WTC11 (cell line): ENCODE results near the gene PRDM5. TPM values are rescaled to one million over a fixed set of nuclear protein-coding genes. Genes with fewer than 3 reads are reported as not detected.
A peak's percentile ranks its signal among the peaks of the same experiment; 100 is the strongest.

Experiments used
- ATAC-seq: fragments of 200-7000 bp; cut with Tn5 transposase; 2 replicates; pipeline ENCODE4 v1.10.0; 2021; ENCODE audit warnings: mild to moderate bottlenecking, moderate library complexity
- Bru-seq: library from RNA; stranded (reverse); fragments of 400-500 nt; gene quantifications from one replicate; lab custom pipeline; 2021; lab: Mats Ljungman, UMichigan
- CTCF ChIA-PET: fragments of 300-600 bp; sonication (Branson Sonifier 250); formaldehyde crosslinking; loops from one replicate; lab custom pipeline; 2021; ENCODE audit warnings: antibody characterized with exemption; lab: Charles Lee
- POLR2A ChIA-PET: fragments of 350-600 bp; sonication (Branson Sonifier 250); formaldehyde crosslinking; loops from one replicate; lab custom pipeline; 2021; ENCODE audit warnings: antibody characterized with exemption; lab: Charles Lee
- DNase-seq: peaks from one replicate; pipeline ENCODE4 v3.0.0; 2021; ENCODE audit warnings: low spot score
- H3K27ac Mint-ChIP-seq: 2 replicates; pipeline ENCODE4 v1.8.0; 2021; ENCODE audit warnings: mixed read lengths
- H3K27me3 Mint-ChIP-seq: 2 replicates; pipeline ENCODE4 v1.8.0; 2021; ENCODE audit warnings: low read depth, mild to moderate bottlenecking, moderate library complexity, mixed read lengths
- H3K36me3 Mint-ChIP-seq: 2 replicates; pipeline ENCODE4 v1.8.0; 2021; ENCODE audit warnings: mixed read lengths
- H3K4me1 Mint-ChIP-seq: 2 replicates; pipeline ENCODE4 v1.8.0; 2022; ENCODE audit warnings: mixed read lengths
- H3K4me3 Mint-ChIP-seq: 2 replicates; pipeline ENCODE4 v1.8.0; 2021; ENCODE audit warnings: mild to moderate bottlenecking, moderate library complexity, mixed read lengths
- H3K9me3 Mint-ChIP-seq: 2 replicates; pipeline ENCODE4 v1.8.0; 2021; ENCODE audit warnings: mixed read lengths
- ATF1 ChIP-seq: sonication (generic); formaldehyde crosslinking; IDR thresholded peaks from 2 replicates; pipeline ENCODE4 v1.8.1; 2023; ENCODE audit warnings: mild to moderate bottlenecking, moderate library complexity, missing genetic modification reagents
- ELF4 ChIP-seq: sonication (generic); formaldehyde crosslinking; IDR thresholded peaks from 2 replicates; pipeline ENCODE4 v1.8.1; 2022; ENCODE audit warnings: low read depth, mild to moderate bottlenecking, moderate library complexity, missing genetic modification reagents
- EMX1 ChIP-seq: fragments of 250-450 bp; sonication (Bioruptor Pico); IDR thresholded peaks from 2 replicates; pipeline ENCODE4 v1.8.0; 2021; ENCODE audit warnings: mild to moderate bottlenecking
- ETV6 ChIP-seq: sonication (generic); formaldehyde crosslinking; IDR thresholded peaks from 2 replicates; pipeline ENCODE4 v1.8.1; 2022; ENCODE audit warnings: mild to moderate bottlenecking, missing genetic modification reagents
- FOXK1 ChIP-seq: sonication (generic); formaldehyde crosslinking; IDR thresholded peaks from 2 replicates; pipeline ENCODE4 v1.8.0; 2022; ENCODE audit warnings: mild to moderate bottlenecking, moderate library complexity, missing genetic modification reagents
- FOXP1 ChIP-seq: sonication (generic); formaldehyde crosslinking; IDR thresholded peaks from 2 replicates; pipeline ENCODE4 v1.8.0; 2022; ENCODE audit warnings: missing genetic modification reagents, mild to moderate bottlenecking, moderate library complexity, borderline replicate concordance
- MYBL2 ChIP-seq: sonication (generic); formaldehyde crosslinking; IDR thresholded peaks from 2 replicates; pipeline ENCODE4 v1.8.1; 2023; ENCODE audit warnings: mild to moderate bottlenecking, moderate library complexity, missing genetic modification reagents
- PRRX2 ChIP-seq: fragments of 250-450 bp; sonication (Bioruptor Pico); IDR thresholded peaks from 2 replicates; pipeline ENCODE4 v1.8.0; 2021; ENCODE audit warnings: mild to moderate bottlenecking
- RELA ChIP-seq: sonication (generic); formaldehyde crosslinking; IDR thresholded peaks from 2 replicates; pipeline ENCODE4 v1.8.1; 2022; ENCODE audit warnings: missing genetic modification reagents, mild to moderate bottlenecking, borderline replicate concordance
- TEAD1 ChIP-seq: sonication (generic); formaldehyde crosslinking; IDR thresholded peaks from 2 replicates; pipeline ENCODE4 v1.8.0; 2022; ENCODE audit warnings: mild to moderate bottlenecking, missing genetic modification reagents
- TEAD4 ChIP-seq: sonication (generic); formaldehyde crosslinking; IDR thresholded peaks from 2 replicates; pipeline ENCODE4 v1.8.0; 2022; ENCODE audit warnings: mild to moderate bottlenecking, missing genetic modification reagents
- ZBTB21 ChIP-seq: sonication (generic); formaldehyde crosslinking; IDR thresholded peaks from 2 replicates; pipeline ENCODE4 v1.8.1; 2023; ENCODE audit warnings: mild to moderate bottlenecking, missing genetic modification reagents, borderline replicate concordance
- ZNF121 ChIP-seq: sonication (generic); formaldehyde crosslinking; IDR thresholded peaks from 2 replicates; pipeline ENCODE4 v1.8.0; 2023; ENCODE audit warnings: missing genetic modification reagents
- ZNF423 ChIP-seq: fragments of 250-450 bp; sonication (Bioruptor Pico); IDR thresholded peaks from 2 replicates; pipeline ENCODE4 v2.1.2; 2022; ENCODE audit warnings: mild to moderate bottlenecking, moderate library complexity
- long read RNA-seq, 3 experiments: library from RNA in 1 of 3; library from capped mRNA in 1 of 3; library from polyadenylated mRNA in 1 of 3; unstranded in 2 of 3; stranded (forward) in 1 of 3; transcript quantifications; one replicate each; pipeline ENCODE4 v2.0.0, GENCODE V29; 2021
- total RNA-seq: library from RNA; stranded (reverse); gene quantifications from 3 replicates; pipeline ENCODE4 v1.2.3, GENCODE V29; 2021
- TF ChIP-seq, protein P1 (sequence below): sonication (generic); formaldehyde crosslinking; IDR thresholded peaks from 2 replicates; pipeline ENCODE4 v1.8.0; 2023; ENCODE audit warnings: mild to moderate bottlenecking, missing genetic modification reagents
- TF ChIP-seq, protein P2 (sequence below): sonication (generic); formaldehyde crosslinking; IDR thresholded peaks from 2 replicates; pipeline ENCODE4 v1.8.1; 2022; ENCODE audit warnings: mild to moderate bottlenecking, moderate library complexity, missing genetic modification reagents
- TF ChIP-seq, protein P3 (sequence below): sonication (generic); formaldehyde crosslinking; IDR thresholded peaks from 2 replicates; pipeline ENCODE4 v1.8.0; 2022; ENCODE audit warnings: mild to moderate bottlenecking, missing genetic modification reagents
- TF ChIP-seq, protein P4 (sequence below): sonication (generic); formaldehyde crosslinking; IDR thresholded peaks from 2 replicates; pipeline ENCODE4 v1.8.1; 2023; ENCODE audit warnings: mild to moderate bottlenecking, missing genetic modification reagents, borderline replicate concordance
- TF ChIP-seq, protein P5 (sequence below): sonication (generic); formaldehyde crosslinking; IDR thresholded peaks from 2 replicates; pipeline ENCODE4 v1.8.1; 2022; ENCODE audit warnings: low read depth, missing genetic modification reagents, borderline replicate concordance
- TF ChIP-seq, protein P6 (sequence below): fragments of 250-450 bp; sonication (Bioruptor Pico); IDR thresholded peaks from 2 replicates; pipeline ENCODE4 v1.9.0; 2021; ENCODE audit warnings: mild to moderate bottlenecking

Gene PRDM5
- total RNA-seq (31.3 to 47.0 TPM (median 32.5 TPM) in 3 replicates), Bru-seq, nascent RNA (percentile 81 among the genes with signal in this experiment)
- long read RNA-seq, experiment 1, full-length matches to known transcripts: 29 of 89 reads
- long read RNA-seq, experiment 1, partial matches to known transcripts: 12 of 89 reads
- long read RNA-seq, experiment 1, other reads (novel, unspliced or antisense): 48 of 89 reads
- long read RNA-seq, experiment 2, full-length matches to known transcripts: 8 of 38 reads
- long read RNA-seq, experiment 2, partial matches to known transcripts: 2 of 38 reads
- long read RNA-seq, experiment 2, other reads (novel, unspliced or antisense): 28 of 38 reads
- long read RNA-seq, experiment 3, partial matches to known transcripts: 2 of 9 reads
- long read RNA-seq, experiment 3, other reads (novel, unspliced or antisense): 4 of 9 reads

DNA sequence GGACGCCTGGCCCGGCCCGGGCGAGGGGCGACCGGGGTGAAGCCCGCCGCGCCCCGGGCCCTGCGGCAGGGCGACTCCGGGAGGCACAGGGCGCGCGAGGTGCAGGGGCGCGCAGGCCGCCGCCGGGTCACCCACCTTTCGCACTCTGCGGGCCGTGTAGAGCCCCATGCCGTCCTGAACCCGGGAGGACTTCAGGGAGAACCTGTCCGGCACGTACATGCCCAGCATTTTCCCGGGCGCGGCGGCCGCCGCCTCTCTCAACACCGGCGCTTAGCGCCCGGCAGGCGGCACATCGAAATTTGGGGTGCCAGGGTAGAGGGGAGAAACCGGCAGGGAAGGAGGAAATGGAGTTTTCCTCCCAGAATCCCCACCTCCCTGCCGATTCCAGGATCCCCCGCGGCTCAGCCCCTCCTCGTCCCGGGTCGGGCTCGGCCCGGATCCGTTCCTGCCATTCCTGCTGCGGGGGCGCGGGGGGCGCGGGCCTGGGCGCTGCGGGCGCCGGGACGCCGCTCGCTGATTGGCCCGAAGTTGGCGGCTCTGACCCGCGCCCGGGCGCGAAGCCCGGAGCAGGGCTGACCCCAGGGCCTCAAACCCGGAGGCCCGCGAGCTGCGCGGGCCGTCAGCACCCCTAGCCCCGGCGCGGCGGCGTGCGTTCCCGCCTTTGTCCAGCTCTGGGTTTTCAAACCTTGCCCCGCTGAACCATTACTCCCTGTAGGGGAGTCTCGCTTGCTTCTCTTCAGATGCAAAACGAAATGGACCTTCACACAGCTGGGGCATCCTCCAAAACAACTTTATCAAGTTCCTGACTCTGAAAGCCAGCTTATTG, at the start of gene PRDM5:
TSS of gene PRDM5 (minus strand) at position 346 of the 826 bp plus-strand sequence. CDS start at position 228, 118 bp downstream.
- Mint-ChIP-seq H3K36me3 (no peaks in the 10 kb centered on the region), H3K27me3 (no peaks in the 10 kb centered on the region), H3K27ac (peak within 1 kb of the TSS; percentile 92), H3K4me1 (peaks cover 56% of the 10 kb centered on the region), H3K4me3 (peak within 1 kb of the TSS; percentile 87), H3K9me3 (peaks cover 10% of the 10 kb centered on the region)
- CTCF ChIA-PET: interaction anchor here (0.6 to 2.0 kb wide), 4 partner anchors 55 to 710 kb away, joined by 3 to 8 read pairs (median 5); no protein-coding TSS in a partner anchor
- ATAC-seq: peak; percentile 79
- DNase-seq: peak; percentile 79
- POLR2A ChIA-PET: interaction anchor here (0.7 kb wide), 1 partner anchor 68 kb away, joined by 3 read pairs; no protein-coding TSS in a partner anchor
- TF ChIP-seq FOXP1 (CRISPR knock-in tag) (no peak; the same call in 1 of the 2 replicates), ZNF423 (CRISPR knock-in tag) (peak; percentile 71), ZNF121 (0 out of 2 replicates have a peak, but pooled peaks have one; percentile 27), FOXK1 (CRISPR knock-in tag) (peak; percentile 80), RELA (CRISPR knock-in tag) (peak; percentile 11; the same call in 1 of the 2 replicates), ELF4 (CRISPR knock-in tag) (no peak), MYBL2 (CRISPR knock-in tag) (0 out of 2 replicates have a peak, but pooled peaks have one; percentile 39), PRRX2 (CRISPR knock-in tag) (no peak), EMX1 (0 out of 2 replicates have a peak, but pooled peaks have one; percentile 52), ATF1 (CRISPR knock-in tag) (no peak), ETV6 (CRISPR knock-in tag) (peak; percentile 37; the same call in 1 of the 2 replicates), TEAD4 (CRISPR knock-in tag) (no peak), ZBTB21 (no peak), TEAD1 (peak; percentile 15; the same call in 1 of the 2 replicates)
- TF ChIP-seq, protein P1, sequence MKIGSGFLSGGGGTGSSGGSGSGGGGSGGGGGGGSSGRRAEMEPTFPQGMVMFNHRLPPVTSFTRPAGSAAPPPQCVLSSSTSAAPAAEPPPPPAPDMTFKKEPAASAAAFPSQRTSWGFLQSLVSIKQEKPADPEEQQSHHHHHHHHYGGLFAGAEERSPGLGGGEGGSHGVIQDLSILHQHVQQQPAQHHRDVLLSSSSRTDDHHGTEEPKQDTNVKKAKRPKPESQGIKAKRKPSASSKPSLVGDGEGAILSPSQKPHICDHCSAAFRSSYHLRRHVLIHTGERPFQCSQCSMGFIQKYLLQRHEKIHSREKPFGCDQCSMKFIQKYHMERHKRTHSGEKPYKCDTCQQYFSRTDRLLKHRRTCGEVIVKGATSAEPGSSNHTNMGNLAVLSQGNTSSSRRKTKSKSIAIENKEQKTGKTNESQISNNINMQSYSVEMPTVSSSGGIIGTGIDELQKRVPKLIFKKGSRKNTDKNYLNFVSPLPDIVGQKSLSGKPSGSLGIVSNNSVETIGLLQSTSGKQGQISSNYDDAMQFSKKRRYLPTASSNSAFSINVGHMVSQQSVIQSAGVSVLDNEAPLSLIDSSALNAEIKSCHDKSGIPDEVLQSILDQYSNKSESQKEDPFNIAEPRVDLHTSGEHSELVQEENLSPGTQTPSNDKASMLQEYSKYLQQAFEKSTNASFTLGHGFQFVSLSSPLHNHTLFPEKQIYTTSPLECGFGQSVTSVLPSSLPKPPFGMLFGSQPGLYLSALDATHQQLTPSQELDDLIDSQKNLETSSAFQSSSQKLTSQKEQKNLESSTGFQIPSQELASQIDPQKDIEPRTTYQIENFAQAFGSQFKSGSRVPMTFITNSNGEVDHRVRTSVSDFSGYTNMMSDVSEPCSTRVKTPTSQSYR (CRISPR knock-in tag): no peak
- TF ChIP-seq, protein P2, sequence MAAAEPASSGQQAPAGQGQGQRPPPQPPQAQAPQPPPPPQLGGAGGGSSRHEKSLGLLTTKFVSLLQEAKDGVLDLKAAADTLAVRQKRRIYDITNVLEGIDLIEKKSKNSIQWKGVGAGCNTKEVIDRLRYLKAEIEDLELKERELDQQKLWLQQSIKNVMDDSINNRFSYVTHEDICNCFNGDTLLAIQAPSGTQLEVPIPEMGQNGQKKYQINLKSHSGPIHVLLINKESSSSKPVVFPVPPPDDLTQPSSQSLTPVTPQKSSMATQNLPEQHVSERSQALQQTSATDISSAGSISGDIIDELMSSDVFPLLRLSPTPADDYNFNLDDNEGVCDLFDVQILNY (CRISPR knock-in tag): peak; percentile 89
- TF ChIP-seq, protein P3, sequence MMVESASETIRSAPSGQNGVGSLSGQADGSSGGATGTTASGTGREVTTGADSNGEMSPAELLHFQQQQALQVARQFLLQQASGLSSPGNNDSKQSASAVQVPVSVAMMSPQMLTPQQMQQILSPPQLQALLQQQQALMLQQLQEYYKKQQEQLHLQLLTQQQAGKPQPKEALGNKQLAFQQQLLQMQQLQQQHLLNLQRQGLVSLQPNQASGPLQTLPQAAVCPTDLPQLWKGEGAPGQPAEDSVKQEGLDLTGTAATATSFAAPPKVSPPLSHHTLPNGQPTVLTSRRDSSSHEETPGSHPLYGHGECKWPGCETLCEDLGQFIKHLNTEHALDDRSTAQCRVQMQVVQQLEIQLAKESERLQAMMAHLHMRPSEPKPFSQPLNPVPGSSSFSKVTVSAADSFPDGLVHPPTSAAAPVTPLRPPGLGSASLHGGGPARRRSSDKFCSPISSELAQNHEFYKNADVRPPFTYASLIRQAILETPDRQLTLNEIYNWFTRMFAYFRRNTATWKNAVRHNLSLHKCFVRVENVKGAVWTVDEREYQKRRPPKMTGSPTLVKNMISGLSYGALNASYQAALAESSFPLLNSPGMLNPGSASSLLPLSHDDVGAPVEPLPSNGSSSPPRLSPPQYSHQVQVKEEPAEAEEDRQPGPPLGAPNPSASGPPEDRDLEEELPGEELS (CRISPR knock-in tag): 0 out of 2 replicates have a peak, but pooled peaks have one; percentile 49
- TF ChIP-seq, protein P4, sequence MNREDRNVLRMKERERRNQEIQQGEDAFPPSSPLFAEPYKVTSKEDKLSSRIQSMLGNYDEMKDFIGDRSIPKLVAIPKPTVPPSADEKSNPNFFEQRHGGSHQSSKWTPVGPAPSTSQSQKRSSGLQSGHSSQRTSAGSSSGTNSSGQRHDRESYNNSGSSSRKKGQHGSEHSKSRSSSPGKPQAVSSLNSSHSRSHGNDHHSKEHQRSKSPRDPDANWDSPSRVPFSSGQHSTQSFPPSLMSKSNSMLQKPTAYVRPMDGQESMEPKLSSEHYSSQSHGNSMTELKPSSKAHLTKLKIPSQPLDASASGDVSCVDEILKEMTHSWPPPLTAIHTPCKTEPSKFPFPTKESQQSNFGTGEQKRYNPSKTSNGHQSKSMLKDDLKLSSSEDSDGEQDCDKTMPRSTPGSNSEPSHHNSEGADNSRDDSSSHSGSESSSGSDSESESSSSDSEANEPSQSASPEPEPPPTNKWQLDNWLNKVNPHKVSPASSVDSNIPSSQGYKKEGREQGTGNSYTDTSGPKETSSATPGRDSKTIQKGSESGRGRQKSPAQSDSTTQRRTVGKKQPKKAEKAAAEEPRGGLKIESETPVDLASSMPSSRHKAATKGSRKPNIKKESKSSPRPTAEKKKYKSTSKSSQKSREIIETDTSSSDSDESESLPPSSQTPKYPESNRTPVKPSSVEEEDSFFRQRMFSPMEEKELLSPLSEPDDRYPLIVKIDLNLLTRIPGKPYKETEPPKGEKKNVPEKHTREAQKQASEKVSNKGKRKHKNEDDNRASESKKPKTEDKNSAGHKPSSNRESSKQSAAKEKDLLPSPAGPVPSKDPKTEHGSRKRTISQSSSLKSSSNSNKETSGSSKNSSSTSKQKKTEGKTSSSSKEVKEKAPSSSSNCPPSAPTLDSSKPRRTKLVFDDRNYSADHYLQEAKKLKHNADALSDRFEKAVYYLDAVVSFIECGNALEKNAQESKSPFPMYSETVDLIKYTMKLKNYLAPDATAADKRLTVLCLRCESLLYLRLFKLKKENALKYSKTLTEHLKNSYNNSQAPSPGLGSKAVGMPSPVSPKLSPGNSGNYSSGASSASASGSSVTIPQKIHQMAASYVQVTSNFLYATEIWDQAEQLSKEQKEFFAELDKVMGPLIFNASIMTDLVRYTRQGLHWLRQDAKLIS: peak; percentile 61; the same call in 1 of the 2 replicates
- TF ChIP-seq, protein P5, sequence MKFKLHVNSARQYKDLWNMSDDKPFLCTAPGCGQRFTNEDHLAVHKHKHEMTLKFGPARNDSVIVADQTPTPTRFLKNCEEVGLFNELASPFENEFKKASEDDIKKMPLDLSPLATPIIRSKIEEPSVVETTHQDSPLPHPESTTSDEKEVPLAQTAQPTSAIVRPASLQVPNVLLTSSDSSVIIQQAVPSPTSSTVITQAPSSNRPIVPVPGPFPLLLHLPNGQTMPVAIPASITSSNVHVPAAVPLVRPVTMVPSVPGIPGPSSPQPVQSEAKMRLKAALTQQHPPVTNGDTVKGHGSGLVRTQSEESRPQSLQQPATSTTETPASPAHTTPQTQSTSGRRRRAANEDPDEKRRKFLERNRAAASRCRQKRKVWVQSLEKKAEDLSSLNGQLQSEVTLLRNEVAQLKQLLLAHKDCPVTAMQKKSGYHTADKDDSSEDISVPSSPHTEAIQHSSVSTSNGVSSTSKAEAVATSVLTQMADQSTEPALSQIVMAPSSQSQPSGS (CRISPR knock-in tag): no peak
- TF ChIP-seq, protein P6, sequence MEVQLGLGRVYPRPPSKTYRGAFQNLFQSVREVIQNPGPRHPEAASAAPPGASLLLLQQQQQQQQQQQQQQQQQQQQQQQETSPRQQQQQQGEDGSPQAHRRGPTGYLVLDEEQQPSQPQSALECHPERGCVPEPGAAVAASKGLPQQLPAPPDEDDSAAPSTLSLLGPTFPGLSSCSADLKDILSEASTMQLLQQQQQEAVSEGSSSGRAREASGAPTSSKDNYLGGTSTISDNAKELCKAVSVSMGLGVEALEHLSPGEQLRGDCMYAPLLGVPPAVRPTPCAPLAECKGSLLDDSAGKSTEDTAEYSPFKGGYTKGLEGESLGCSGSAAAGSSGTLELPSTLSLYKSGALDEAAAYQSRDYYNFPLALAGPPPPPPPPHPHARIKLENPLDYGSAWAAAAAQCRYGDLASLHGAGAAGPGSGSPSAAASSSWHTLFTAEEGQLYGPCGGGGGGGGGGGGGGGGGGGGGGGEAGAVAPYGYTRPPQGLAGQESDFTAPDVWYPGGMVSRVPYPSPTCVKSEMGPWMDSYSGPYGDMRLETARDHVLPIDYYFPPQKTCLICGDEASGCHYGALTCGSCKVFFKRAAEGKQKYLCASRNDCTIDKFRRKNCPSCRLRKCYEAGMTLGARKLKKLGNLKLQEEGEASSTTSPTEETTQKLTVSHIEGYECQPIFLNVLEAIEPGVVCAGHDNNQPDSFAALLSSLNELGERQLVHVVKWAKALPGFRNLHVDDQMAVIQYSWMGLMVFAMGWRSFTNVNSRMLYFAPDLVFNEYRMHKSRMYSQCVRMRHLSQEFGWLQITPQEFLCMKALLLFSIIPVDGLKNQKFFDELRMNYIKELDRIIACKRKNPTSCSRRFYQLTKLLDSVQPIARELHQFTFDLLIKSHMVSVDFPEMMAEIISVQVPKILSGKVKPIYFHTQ (CRISPR knock-in tag): no peak
